Transverse colon (tissue), 4 donors: ENCODE data around the gene EIF2AK2. TPM values are rescaled to one million over a fixed set of nuclear protein-coding genes. Genes with fewer than 3 reads are reported as not detected.
"Not testable (repeated sequence)": the region's sequence is repeated elsewhere in the genome, so short reads cannot be mapped to it uniquely, and the experiment has no call there.

Experiments used
- DNase-seq: peaks from one replicate; pipeline ENCODE4 v3.0.0-alpha.2; 2019
- H3K27ac ChIP-seq, 4 donors: fragments of 200-600 bp; sonication (generic); 2 replicates each; pipeline ENCODE4 v1.5.1; 2016 to 2018; ENCODE audit warnings: inconsistent platforms in 4 of 4
- H3K27me3 ChIP-seq: fragments of 200-600 bp; sonication (generic); 2 replicates; pipeline ENCODE4 v1.5.1; 2017; ENCODE audit warnings: inconsistent platforms
- H3K36me3 ChIP-seq, 4 donors: fragments of 200-600 bp; sonication (generic); 2 replicates each; pipeline ENCODE4 v1.5.1; 2017 to 2019; ENCODE audit warnings: inconsistent platforms in 4 of 4
- H3K4me1 ChIP-seq, 4 donors: fragments of 200-600 bp; sonication (generic); 2 replicates each; pipeline ENCODE4 v1.5.1; 2017 to 2020; ENCODE audit warnings: inconsistent platforms in 4 of 4
- H3K4me3 ChIP-seq, 4 donors: fragments of 200-600 bp; sonication (generic); 1 replicate in 1 of 4; 2 replicates in 3 of 4; pipeline versions ENCODE4 v1.5.1 to v1.6.1; 2017 to 2019; ENCODE audit warnings: inconsistent platforms in 4 of 4
- H3K9me3 ChIP-seq, 2 donors: fragments of 200-600 bp; sonication (generic); 2 replicates each; pipeline ENCODE4 v1.5.1; 2017 to 2019; ENCODE audit warnings: inconsistent platforms in 2 of 2
- CTCF ChIP-seq, 5 experiments: fragments of 200-600 bp in 3 of 5; fragments of 450-650 bp in 2 of 5; sonication (generic) in 3 of 5; IDR thresholded peaks; 1 replicate in 2 of 5; 2 replicates in 3 of 5; pipeline ENCODE4 v1.5.1; 2016 to 2017; ENCODE audit warnings: antibody characterized with exemption in 5 of 5, inconsistent platforms in 3 of 5, mild to moderate bottlenecking in 2 of 5, moderate library complexity in 1 of 5
- EP300 ChIP-seq: sonication (generic); formaldehyde crosslinking; IDR thresholded peaks from one replicate; pipeline ENCODE4 v1.6.1; 2017; ENCODE audit warnings: antibody characterized with exemption, low read depth
- POLR2A ChIP-seq: fragments of 450-650 bp; IDR thresholded peaks from one replicate; pipeline ENCODE4 v1.6.1; 2016; ENCODE audit warnings: antibody characterized with exemption, mild to moderate bottlenecking, moderate library complexity
- POLR2AphosphoS5 ChIP-seq, 3 donors: sonication (generic); formaldehyde crosslinking; IDR thresholded peaks; one replicate each; pipeline ENCODE4 v1.6.1; 2016; ENCODE audit warnings: antibody characterized with exemption in 3 of 3
- WGBS, 2 donors: methylation state at CpG; one replicate each; pipeline ENCODE4 v1.1.5; 2018; ENCODE audit warnings: low coverage in 1 of 2; 5-methylcytosine and 5-hydroxymethylcytosine counted together
- in situ Hi-C, 4 donors: fragments of 200-750 bp; cut with MboI; loops; one replicate each; pipeline versions ENCODE4 v1.15.0 to v1.15.1; 2017; ENCODE audit warnings: low sequenced_read_pairs in 3 of 4, low pct_ligation_motif_present in 1 of 4, low pct_unique_long_range_greater_than_20kb in 1 of 4
- intact Hi-C: fragments of 100-400 bp; cut with DNase I; formaldehyde crosslinking; loops from one replicate; pipeline ENCODE4 v1.15.1; 2023; ENCODE audit warnings: low total_unique reads
- total RNA-seq, 4 donors: library from RNA; depleted of rRNA; stranded (reverse); fragments of >200 nt; gene quantifications; one replicate each; pipeline ENCODE4 v1.1.0, GENCODE V29; 2016

EIF2AK2 gene
- total RNA-seq, 4 donors from 2014 or later = 19.5 to 63.2 (median 25.8) TPM

DNA sequence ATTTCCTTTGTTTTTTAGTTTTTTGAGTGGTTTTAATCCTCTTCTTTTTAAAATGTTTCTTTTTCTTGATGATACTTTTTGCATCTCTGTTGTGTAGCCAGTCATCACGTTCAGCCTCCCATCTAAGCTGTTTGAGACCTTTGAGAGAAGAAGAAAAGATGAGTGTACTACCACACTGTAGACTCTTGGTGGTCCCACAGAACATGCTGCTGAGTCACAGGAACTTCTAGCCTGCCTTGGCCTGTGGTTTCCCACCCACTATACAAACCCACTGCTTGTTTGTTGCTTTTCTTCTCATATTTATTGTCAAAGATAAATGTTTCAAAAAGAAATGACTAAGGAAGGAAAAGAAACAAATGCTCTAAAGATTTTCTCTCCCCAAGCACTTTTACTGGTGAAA, 45.0 kb upstream of the EIF2AK2 start:
- TF ChIP-seq POLR2AphosphoS5 (IDR thresholded peaks at IDR 0.05) (no peak), POLR2A (no peak), CTCF (IDR thresholded peaks at IDR 0.05) (no peak)
- peaks cover 0 to 11% of the 10 kb centered on the region in 2 donors for H3K9me3 ChIP-seq
- 78 to 100% methylated on average over 1 of the region's 1 CpG for WGBS, 2 donors
- no peaks in the 10 kb centered on the region for H3K27me3 ChIP-seq
- in situ Hi-C loops = no loop called here
- H3K4me1 ChIP-seq = peaks cover 6 to 20% (median 12%) of the 10 kb centered on the region in 4 donors
- DNase-seq = no peak
- peaks cover 0 to 67% (median 21%) of the 10 kb centered on the region in 4 donors for H3K36me3 ChIP-seq
- H3K27ac ChIP-seq = no peak overlapping the region
- intact Hi-C loops = no loop called here
- no peak overlapping the region for H3K4me3 ChIP-seq

GRCh38 chr2:37201208-37201607, 44.4 kb upstream of the EIF2AK2 start:
- peaks cover 6 to 20% (median 12%) of the 10 kb centered on the region in 4 donors for H3K4me1 ChIP-seq
- H3K9me3 ChIP-seq = peaks cover 0 to 11% of the 10 kb centered on the region in 2 donors
- intact Hi-C loops (no loop called here), in situ Hi-C loops (no loop called here)
- no peak overlapping the region for H3K4me3 ChIP-seq
- WGBS, 2 donors = 60 to 80% methylated on average over 1 of the region's 1 CpG
- peaks cover 0 to 61% (median 18%) of the 10 kb centered on the region in 4 donors for H3K36me3 ChIP-seq
- no peak for TF ChIP-seq CTCF (IDR thresholded peaks at IDR 0.05)
- TF ChIP-seq POLR2A = no peak
- no peak for TF ChIP-seq EP300
- no peak for TF ChIP-seq POLR2AphosphoS5 (IDR thresholded peaks at IDR 0.05)
- no peaks in the 10 kb centered on the region for H3K27me3 ChIP-seq
- H3K27ac ChIP-seq = no peak overlapping the region
- no peak for DNase-seq

GRCh38 chr2:37198681-37199065, 41.9 kb upstream of the EIF2AK2 start:
- no peak for TF ChIP-seq POLR2AphosphoS5 (IDR thresholded peaks at IDR 0.05)
- TF ChIP-seq CTCF (IDR thresholded peaks at IDR 0.05) = no peak
- no peak for TF ChIP-seq EP300
- TF ChIP-seq POLR2A = no peak
- peaks cover 6 to 23% (median 13%) of the 10 kb centered on the region in 4 donors for H3K4me1 ChIP-seq
- intact Hi-C loops = no loop called here
- H3K36me3 ChIP-seq = peaks cover 0 to 36% (median 9%) of the 10 kb centered on the region in 4 donors
- no peak overlapping the region for H3K27ac ChIP-seq
- DNase-seq = no peak
- in situ Hi-C loops = no loop called here
- H3K27me3 ChIP-seq = no peaks in the 10 kb centered on the region
- no peak overlapping the region for H3K4me3 ChIP-seq
- 89 to 93% methylated on average over 5 to 8 of the region's 8 CpGs for WGBS, 2 donors
- H3K9me3 ChIP-seq = peaks cover 0 to 9% of the 10 kb centered on the region in 2 donors

DNA sequence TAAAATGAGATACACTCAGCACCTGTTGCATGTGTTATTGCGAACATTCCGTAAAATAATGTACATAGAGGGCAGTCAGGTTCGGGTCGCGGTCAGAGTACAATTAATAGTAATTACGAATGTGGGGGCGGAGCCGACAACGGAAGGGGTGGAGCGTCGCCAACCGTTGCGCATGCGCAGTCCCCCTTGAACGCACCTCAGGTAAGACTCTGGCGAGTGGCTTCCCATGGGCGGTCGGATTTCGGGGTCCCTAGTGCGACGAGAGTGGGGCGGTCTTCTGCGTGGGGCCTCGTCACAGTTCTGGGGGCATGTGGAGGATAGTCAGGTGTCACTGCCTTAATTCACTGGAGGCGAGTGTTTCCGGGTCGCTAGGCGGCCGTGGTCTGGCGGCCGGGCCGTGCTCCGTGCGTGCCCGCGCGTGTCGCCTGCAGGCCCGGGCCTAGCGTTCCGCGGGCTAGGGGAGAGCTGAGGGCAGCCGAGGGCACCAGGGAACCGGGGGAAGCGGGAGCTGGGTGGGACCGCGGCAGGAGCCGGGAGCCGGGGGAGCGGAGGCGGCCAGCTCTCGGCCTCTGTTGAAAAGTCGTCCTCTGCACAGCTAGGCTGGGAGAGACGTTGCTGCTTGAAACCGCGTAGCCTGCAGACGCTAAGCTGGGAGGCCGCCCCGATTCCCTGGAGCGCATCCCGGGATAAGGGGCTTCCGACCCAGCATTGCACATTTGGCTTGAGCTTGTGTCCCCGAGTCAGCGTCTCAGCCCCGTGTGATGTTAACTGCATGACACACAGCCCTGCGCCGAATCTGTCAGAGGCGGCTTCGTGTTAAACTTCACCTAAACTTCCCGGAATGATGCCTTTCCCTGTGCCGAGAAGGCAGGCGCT, 39.8 kb upstream of the EIF2AK2 start, which contains the start of gene CEBPZOS:
CEBPZOS (plus strand) TSS at position 177 of the 876 bp plus-strand sequence. CDS start 3,209 bp downstream, outside the sequence.
- in situ Hi-C loops = no loop called here

GRCh38 chr2:37195862-37196319, 39.1 kb upstream of the EIF2AK2 start:
- 10 to 83% methylated on average over 2 to 20 of the region's 20 CpGs for WGBS, 2 donors
- DNase-seq, intact Hi-C loops: not testable (repeated sequence)

More for the DNA sequence above, 39.8 kb upstream of the EIF2AK2 start, which contains the start of gene CEBPZOS:
- Histone ChIP-seq H3K27me3 (no peaks in the 10 kb centered on the region), H3K4me3 (peak within 1 kb of the TSS; percentile 60 to 80 (median 66)), H3K27ac (peak within 1 kb of the TSS; percentile 85 to 89 (median 88)), H3K4me1 (peaks cover 6 to 23% (median 13%) of the 10 kb centered on the region in 4 donors), H3K9me3 (no peaks in the 10 kb centered on the region), H3K36me3 (peaks cover 0 to 14% (median under 1%) of the 10 kb centered on the region in 4 donors)
- intact Hi-C loops = no loop called here
- WGBS, 2 donors = 0 to 3% methylated on average over 8 to 65 of the region's 72 CpGs
- peak; percentile 90 for DNase-seq
- TF ChIP-seq POLR2A (peak; percentile 86), POLR2AphosphoS5 (IDR thresholded peaks at IDR 0.05) (peak; percentile 91 to 96 (median 94)), CTCF (IDR thresholded peaks at IDR 0.05) (peak in 1 of 5 experiments; percentile 9), EP300 (no peak)

More at GRCh38 chr2:37195862-37196319, 39.1 kb upstream of the EIF2AK2 start:
- Histone ChIP-seq H3K27ac (peak overlapping the region; percentile 85 to 89 (median 88)), H3K4me1 (peaks cover 6 to 23% (median 13%) of the 10 kb centered on the region in 4 donors), H3K4me3 (peak overlapping the region; percentile 60 to 80 (median 66))
- H3K9me3 ChIP-seq, H3K27me3 ChIP-seq, in situ Hi-C loops, H3K36me3 ChIP-seq: not testable (repeated sequence)
